Islet of Langerhans (tissue), 1 donor: ENCODE measurements around the gene DIP2C.

Experiments used
- FAIRE-seq: peaks from one replicate; lab custom pipeline; 2011; peaks lifted over from hg19 to GRCh38; lab: Jason Lieb, UNC

DIP2C gene

GRCh38 chr10:297567-297966, 391.9 kb downstream of the DIP2C start:
- FAIRE-seq: no peak

DNA sequence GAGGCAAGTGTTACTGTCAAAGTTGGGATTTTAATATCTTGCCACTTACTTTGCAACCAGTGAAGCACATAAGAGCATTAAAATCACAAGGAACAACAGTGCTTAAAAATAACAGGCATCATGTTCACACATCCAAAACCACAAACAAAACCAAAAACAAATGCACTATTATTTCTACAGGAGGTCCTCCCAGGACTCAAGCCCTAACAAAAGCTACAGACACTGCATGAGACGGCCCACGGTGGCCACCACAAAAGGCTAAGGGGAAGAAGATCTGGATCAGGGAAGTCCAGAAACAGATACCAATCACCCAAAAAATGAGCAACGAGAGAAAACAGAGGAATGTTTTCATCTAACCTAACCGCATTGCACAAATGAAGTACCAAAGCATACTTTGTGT, 395.8 kb downstream of the DIP2C start:
- no peak for FAIRE-seq

- FAIRE-seq: no peak
Measured at GRCh38 chr10:290026-290725, 399.3 kb downstream of the DIP2C start.

DNA sequence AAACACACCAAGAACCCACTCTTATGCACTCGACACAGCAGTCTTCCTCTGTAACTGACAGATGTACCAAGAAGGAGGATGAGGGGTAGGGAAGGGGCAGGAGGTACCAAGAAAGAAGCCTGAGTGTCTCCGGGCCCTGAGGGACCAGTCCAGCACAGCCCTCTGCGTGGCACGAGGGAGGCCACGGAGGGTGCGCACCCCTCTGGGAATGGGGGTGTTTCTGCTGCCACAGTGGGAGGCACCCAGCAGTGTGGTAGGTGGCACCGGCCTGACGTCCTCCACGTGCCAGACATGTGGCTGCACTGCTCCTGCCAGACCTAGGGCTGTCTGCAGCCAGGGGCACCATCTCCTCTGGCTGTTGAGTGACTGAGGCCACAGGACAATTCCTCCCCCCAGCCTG, 399.9 kb downstream of the DIP2C start:
- no peak for FAIRE-seq

GRCh38 chr10:288316-289200, 400.9 kb downstream of the DIP2C start:
- no peak for FAIRE-seq

DNA sequence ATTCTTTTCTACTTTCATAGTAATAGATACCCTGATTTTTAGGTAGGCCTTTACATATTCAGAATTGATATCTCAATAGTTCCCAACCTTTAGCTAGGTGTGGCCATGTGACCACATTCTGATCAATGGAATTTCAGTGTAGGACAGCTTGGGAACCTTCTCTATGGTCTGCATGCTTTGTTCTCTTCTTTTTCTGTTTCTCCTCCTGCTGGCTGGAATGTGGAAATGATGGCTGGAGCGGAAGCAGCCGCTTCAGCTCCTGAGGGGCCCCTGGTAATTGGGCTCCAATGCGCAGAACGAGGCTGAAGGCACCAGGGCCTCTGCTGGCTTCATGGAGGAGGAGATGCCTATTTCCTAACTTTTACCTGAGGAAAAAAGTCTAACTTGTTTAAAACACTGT, 401.7 kb downstream of the DIP2C start:
- FAIRE-seq: no peak

GRCh38 chr10:287026-287709, 402.3 kb downstream of the DIP2C start:
- FAIRE-seq: no peak

DNA sequence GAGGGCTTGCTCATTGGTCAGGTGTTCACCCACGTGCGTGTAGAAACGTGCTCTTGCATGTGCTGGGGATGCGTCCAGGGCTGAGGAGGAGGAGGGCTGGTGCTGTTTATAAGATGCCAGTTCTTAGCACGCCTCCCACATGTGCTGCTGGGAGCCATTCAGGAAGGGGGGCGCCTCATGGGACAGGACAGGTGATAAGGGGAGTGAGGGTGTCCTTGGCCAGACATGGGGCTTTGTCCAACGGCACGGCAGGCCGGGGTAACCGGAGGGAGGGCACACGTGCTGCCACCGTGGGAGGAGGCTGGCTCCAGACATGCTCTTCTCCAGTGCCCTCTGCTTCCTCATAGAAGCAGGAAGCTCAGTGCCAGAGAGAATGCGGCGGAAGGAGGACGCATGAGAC, 404.3 kb downstream of the DIP2C start:
- FAIRE-seq: no peak

GRCh38 chr10:283916-284356, 405.5 kb downstream of the DIP2C start:
- FAIRE-seq: no peak

GRCh38 chr10:283140-283479, 406.4 kb downstream of the DIP2C start:
- no peak for FAIRE-seq

DNA sequence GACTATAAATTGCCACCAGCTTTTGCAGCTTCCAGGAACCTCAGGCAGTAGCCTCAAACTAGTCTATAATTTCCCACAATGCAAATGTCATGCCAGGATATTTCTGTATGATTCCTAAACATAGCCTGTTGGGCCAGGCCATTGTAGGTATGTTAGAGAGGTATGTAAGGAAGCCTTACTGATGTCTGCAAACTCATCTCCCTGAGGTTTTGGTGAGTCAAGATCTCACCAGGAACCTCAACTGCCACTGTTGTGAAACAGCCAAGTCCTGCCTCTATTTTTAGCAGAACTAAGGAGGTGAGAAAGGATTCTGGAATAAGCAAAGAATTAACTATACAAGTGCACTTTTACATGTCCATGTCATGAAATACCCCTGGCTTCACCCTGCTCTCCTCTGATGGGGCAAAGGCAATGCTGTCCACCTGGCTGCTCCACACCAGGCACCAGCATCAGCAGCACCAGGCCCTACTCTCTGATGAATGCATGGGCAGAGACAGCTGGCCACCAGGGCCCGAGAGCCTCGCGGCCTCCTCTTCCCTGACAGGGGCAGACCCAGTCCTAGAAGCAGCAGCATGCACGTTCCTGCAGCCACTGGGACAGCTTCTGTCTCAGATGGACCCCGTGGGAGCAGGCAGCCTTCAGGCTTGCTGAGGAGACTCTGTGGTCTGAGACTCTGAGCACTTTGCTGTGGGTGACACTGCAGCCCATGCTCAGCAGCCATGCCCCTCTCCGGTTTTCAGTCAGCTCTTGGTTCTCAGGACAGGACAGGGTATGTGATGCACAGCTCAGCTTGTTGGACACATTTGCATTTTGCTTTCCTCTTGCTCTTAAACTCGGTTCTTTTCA, 407.0 kb downstream of the DIP2C start:
- no peak for FAIRE-seq

DNA sequence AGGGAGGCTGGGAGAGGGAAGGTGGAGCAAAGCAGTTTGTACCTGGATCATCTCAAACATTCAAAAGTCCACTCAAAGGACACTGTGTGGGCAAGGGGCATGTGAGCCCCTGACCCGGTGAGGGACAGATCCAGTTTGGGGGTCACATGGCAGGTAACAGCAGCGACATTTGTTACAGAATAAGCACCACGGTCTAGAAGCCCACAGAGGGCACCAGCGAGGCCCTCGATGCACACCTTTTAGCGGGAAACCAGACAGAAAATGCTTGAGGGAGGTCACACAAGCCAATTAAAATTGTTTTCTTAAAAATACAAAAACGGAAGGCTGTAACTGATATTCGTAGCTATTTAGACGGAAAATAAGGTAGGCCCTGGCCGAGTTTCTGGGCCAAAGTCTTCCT, 409.8 kb downstream of the DIP2C start:
- FAIRE-seq: no peak

GRCh38 chr10:279232-279631, 410.2 kb downstream of the DIP2C start:
- no peak for FAIRE-seq

GRCh38 chr10:278707-279106, 410.8 kb downstream of the DIP2C start:
- FAIRE-seq: no peak

DNA sequence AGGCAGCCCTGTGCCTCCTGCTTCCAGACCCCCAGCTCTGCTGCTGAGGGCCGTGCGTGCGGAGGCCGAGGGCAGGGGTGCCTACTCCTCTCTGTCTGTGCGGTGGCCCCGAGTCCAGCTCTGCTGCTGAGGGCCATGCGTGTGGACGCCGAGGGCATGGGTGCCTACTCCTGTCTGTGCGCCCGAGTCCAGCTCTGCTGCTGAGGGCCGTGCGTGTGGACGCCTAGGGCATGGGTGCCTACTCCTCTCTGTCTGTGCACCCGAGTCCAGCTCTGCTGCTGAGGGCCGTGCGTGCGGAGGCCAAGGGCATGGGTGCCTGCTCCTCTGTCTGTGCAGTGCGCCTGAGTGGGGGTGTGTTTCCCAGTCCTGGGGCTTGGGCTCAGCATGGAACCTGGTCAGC, 411.5 kb downstream of the DIP2C start:
- FAIRE-seq: no peak

DNA sequence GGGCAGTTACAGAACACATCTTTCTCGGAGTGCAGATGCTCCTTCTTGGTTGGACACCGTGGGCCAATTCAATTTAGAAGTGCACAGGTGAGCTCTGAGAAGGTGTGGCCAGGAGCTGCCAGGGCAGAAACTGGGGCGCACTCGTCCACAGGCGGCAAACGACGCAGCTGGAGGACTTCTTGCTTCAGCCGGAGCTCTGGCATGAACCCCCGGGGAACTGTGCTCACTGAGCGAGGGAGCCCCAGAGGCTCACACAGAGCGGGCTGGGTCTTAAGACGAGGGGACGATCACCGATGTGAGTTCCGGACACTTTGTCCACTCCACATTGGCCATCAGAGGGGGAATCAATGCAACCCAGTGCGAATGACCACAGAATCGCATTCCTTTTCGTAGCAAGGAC, 413.8 kb downstream of the DIP2C start:
- FAIRE-seq: no peak

- no peak for FAIRE-seq
Measured at GRCh38 chr10:274866-275265, 414.6 kb downstream of the DIP2C start.

GRCh38 chr10:273088-273487, 416.4 kb downstream of the DIP2C start:
- FAIRE-seq: no peak

DNA sequence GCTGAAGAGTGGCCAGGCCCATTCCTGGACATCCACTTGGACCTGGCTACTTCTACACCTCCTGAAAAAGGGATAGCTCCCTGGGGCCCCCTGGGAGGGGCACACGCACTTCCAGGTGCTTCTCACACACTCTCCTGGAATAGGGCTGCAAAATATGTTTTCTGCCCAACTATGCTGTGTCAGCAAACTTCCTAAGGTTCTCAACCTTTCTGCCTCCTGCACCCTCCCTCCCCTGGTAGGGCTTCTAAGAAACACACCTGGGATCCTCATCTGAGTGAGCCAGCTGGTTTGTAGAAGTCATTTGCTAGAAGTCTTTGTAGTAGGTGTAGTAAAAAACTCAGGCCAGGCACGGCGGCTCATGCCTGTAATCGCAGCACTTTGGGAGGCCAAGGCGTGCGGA, 417.7 kb downstream of the DIP2C start:
- FAIRE-seq: no peak

DNA sequence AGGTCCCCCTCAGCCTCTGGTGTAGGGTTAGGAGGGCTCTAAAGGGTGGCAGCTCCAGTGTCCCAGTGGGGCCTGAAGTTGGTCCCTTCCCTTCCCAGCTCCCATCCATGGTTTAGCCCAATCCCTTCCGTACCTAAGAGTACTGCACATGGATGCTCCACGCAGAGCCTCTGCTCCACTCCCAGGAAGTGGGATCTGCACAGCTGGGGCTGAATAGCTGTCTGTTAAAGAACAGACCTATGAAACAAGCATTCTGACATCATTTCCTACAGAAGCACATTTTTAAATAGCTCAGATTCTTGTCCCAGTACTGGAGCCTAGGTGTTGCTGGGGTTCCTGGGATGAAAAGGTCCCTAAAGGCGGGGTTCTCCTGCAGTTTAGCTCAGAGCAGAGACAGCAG, 418.3 kb downstream of the DIP2C start:
- no peak for FAIRE-seq

GRCh38 chr10:269440-270074, 419.9 kb downstream of the DIP2C start:
- FAIRE-seq: no peak

- no peak for FAIRE-seq
Measured at GRCh38 chr10:267705-268104, 421.8 kb downstream of the DIP2C start.
